HG03159 (cell line): ENCODE results near the gene NR2F1.

Source experiments
- ATAC-seq: cut with Tn5 transposase; IDR thresholded peaks from one replicate; pipeline ENCODE4 v1.9.1; 2021; ENCODE audit warnings: mild to moderate bottlenecking, moderate library complexity; ENCODE audit not compliant: unreplicated experiment

The NR2F1 gene

GRCh38 chr5:93603793-93604643 lies 21.0 kb downstream of the NR2F1 start:
- no peak for ATAC-seq

- ATAC-seq = no peak
Observed at GRCh38 chr5:93604644-93605515, 21.9 kb downstream of the NR2F1 start.

GRCh38 chr5:93606382-93606752 lies 23.3 kb downstream of the NR2F1 start:
- no peak for ATAC-seq

GRCh38 chr5:93607367-93608258 lies 24.6 kb downstream of the NR2F1 start:
- ATAC-seq = peak; percentile 87

- no peak for ATAC-seq
Observed at GRCh38 chr5:93608855-93609254, 25.8 kb downstream of the NR2F1 start.

GRCh38 chr5:93609762-93610161 lies 26.7 kb downstream of the NR2F1 start:
- ATAC-seq = no peak

- ATAC-seq = no peak
Observed at GRCh38 chr5:93610581-93611272, 27.7 kb downstream of the NR2F1 start.

- no peak for ATAC-seq
Observed at GRCh38 chr5:93611273-93611975, 28.4 kb downstream of the NR2F1 start.

- ATAC-seq = no peak
Observed at GRCh38 chr5:93611976-93612854, 29.2 kb downstream of the NR2F1 start.

- ATAC-seq = no peak
Observed at GRCh38 chr5:93612855-93613243, 29.8 kb downstream of the NR2F1 start.

GRCh38 chr5:93616538-93617174 lies 33.6 kb downstream of the NR2F1 start:
- no peak for ATAC-seq

- ATAC-seq = peak; percentile 97
Observed at GRCh38 chr5:93620487-93621326, 37.7 kb downstream of the NR2F1 start.

- ATAC-seq = peak; percentile 14
Observed at GRCh38 chr5:93621327-93621798, 38.3 kb downstream of the NR2F1 start.

GRCh38 chr5:93622240-93622885 lies 39.3 kb downstream of the NR2F1 start:
- ATAC-seq = peak; percentile 35

- ATAC-seq = no peak
Observed at GRCh38 chr5:93623153-93623552, 40.1 kb downstream of the NR2F1 start.

- no peak for ATAC-seq
Observed at GRCh38 chr5:93626801-93627200, 43.8 kb downstream of the NR2F1 start.

- ATAC-seq = no peak
Observed at GRCh38 chr5:93632327-93632726, 49.3 kb downstream of the NR2F1 start.
